ENCODE results near the gene FRG2. TPM values are rescaled to one million over a fixed set of nuclear protein-coding genes. Genes with fewer than 3 reads are reported as not detected.
"Not testable (repeated sequence)": the region's sequence is repeated elsewhere in the genome, so short reads cannot be mapped to it uniquely, and the experiment has no call there.

FRG2 gene
- 0.18 TPM in 1 of 2 replicates, not detected in the other for total RNA-seq (2014; rRNA removed; shearing (Covaris generic))

DNA sequence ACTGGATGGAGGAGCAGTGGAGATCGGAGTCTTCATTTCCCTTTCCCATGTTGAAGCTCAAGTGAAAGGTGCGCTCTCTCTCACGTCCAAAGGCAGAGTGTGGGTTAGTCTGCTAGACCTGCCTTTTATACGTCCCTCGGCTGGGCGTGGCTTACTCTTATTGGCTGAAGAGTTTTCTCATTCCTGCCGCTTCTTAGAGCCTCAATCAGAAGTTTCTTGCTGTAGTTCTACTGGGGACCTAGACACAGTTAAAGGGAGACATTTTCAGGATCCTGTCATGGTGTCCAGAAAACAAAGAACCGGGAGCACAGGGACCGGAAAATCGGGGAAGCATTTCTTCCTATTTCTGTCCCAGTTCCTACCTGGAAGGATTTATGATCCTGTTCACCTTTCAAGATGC is at the start of gene FRG2:
Gene FRG2 (minus strand): TSS at position 101 of the 400 bp plus-strand sequence. CDS start 52 bp downstream, at position 49.
- peaks cover 14% of the 10 kb centered on the region for H3K27me3 ChIP-seq (ENCODE audit: control insufficient read depth, insufficient read depth, low read length)
- DNase-seq; H3K36me3 ChIP-seq (replicated peaks; ENCODE audit: control insufficient read depth, insufficient read depth, low read length); H3K4me3 ChIP-seq (ENCODE audit: insufficient read depth, low read depth, low read length): not testable (repeated sequence)

DNA sequence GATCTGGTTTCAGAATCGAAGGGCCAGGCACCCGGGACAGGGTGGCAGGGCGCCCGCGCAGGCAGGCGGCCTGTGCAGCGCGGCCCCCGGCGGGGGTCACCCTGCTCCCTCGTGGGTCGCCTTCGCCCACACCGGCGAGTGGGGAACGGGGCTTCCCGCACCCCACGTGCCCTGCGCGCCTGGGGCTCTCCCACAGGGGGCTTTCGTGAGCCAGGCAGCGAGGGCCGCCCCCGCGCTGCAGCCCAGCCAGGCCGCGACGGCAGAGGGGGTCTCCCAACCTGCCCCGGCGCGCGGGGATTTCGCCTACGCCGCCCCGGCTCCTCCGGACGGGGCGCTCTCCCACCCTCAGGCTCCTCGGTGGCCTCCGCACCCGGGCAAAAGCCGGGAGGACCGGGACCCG is 41.3 kb upstream of the FRG2 start:
- DNase-seq; H3K27me3 ChIP-seq (ENCODE audit: control insufficient read depth, insufficient read depth, low read length); H3K36me3 ChIP-seq (replicated peaks; ENCODE audit: control insufficient read depth, insufficient read depth, low read length); H3K4me3 ChIP-seq (ENCODE audit: insufficient read depth, low read depth, low read length): not testable (repeated sequence)

DNA sequence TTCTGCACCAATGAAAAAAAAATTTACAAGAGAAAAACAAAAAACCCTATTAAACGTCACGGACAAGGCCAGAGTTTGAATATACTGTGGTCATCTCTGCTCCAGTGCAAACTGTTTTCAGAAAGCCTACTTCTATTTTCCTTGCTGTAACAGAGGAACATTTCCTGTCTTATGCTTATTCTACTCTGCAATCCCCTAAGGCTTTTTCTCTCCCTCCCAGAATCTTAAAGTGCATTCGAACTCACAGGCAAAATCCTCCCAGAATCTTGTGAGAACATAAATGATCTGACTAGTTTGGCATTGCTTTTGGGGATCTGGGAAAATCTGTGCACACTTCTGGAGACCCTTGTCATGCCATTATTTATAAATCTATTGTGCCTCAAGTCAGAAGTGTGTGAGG is 37.7 kb upstream of the FRG2 start:
- not testable (repeated sequence) for H3K27me3 ChIP-seq (ENCODE audit: control insufficient read depth, insufficient read depth, low read length); H3K4me3 ChIP-seq (ENCODE audit: insufficient read depth, low read depth, low read length); H3K36me3 ChIP-seq (replicated peaks; ENCODE audit: control insufficient read depth, insufficient read depth, low read length); DNase-seq

DNA sequence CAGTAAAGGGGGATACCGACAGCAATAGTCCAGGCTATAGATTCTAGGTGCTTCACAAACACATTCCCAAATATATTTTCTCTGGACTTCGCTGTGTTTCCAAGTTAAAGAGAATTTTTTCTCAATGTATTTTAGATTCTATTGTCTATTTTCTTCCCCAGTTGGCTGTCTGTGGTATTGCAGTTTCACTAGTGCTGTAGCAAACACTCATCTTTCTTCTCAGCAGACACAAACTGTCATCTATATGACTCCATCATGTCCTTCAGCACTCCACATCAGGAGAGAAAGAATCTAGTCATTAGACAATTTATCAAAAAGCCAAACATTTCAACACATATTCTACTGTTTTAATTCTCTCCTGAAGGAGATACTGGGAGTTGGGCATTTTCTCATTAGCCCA is 37.3 kb upstream of the FRG2 start, which contains the start of gene DBET:
Gene DBET (plus strand): TSS at position 161 of the 400 bp plus-strand sequence.
- not testable (repeated sequence) for H3K4me3 ChIP-seq (ENCODE audit: insufficient read depth, low read depth, low read length); DNase-seq; H3K36me3 ChIP-seq (replicated peaks; ENCODE audit: control insufficient read depth, insufficient read depth, low read length); H3K27me3 ChIP-seq (ENCODE audit: control insufficient read depth, insufficient read depth, low read length)

DNA sequence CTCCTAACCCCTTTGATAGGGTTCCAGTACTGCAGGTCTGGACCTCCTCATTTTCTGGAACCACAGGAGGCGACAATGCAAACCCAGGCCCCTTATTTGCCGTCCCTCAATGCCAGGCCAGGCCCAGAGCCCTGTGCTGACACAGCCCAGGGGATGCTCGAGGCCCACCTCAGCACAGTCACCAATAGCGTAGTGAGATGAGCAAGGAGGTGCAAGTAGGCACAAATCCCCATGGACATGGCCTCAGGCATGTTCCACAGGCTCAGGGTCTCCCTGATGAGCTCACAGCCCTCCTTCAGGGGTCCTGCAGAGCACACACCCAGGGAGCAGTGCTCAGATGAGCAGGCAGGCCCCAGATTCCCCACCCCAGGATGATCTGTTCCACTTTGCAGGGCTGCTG is 31.9 kb upstream of the FRG2 start:
- H3K36me3 ChIP-seq (replicated peaks; ENCODE audit: control insufficient read depth, insufficient read depth, low read length); H3K27me3 ChIP-seq (ENCODE audit: control insufficient read depth, insufficient read depth, low read length); DNase-seq; H3K4me3 ChIP-seq (ENCODE audit: insufficient read depth, low read depth, low read length): not testable (repeated sequence)

DNA sequence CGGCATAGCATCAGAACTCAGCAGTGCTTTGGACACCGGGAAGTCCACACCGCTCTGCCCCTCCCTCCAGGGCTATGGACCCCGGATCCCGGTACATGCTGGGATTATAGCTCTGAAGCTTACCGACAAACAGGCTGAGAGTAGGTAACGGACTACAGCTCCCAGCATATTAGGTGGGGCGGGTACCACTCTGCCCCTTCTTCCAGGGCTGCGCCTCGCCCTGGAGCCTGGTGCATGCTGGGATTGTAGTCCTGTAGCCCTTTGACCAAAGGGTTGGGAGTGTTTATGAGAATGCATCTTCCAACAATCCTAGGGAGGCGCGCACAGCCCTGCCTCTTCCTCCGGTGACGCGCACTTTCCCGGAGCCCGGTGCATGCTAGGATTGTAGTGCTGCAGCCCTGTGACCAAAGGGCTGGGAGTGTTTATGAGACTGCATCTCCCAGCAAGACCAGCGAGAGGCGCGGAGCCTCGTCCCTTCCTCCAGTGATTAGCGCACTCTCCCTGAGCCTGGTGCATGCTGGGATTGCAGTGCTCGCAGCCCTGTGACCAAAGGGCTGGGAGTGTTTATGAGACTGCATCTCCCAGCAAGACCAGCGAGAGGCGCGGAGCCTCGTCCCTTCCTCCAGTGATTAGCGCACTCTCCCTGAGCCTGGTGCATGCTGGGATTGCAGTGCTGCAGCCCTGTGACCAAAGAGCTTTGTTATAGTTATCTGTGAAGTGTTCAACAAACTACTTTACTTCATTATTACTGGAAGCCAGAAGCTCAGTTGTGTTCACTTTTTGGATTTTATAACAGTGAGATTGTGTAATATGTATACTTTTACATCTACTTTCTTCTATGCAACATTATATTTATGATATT is 22.6 kb upstream of the FRG2 start:
- not testable (repeated sequence) for H3K27me3 ChIP-seq (ENCODE audit: control insufficient read depth, insufficient read depth, low read length); DNase-seq

DNA sequence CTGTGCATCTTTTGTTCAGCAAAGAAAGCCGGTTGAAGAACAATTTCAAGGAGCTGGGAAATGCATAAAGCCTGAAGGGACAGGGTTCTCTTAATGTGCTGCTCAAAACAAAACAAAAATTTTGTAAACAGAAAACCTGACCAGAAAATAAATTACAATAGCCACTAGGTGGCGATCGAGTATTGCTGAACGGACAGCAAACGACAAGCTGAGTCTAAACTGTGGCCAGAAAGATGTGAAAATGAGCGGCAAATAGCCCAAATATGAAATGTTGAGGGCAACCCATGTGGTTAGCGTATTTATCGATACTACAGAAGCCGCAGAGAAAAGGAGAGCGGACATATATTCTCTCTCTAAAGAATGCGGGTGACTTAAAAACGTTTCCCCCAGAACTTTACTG is 20.6 kb upstream of the FRG2 start:
- H3K36me3 ChIP-seq (replicated peaks; ENCODE audit: control insufficient read depth, insufficient read depth, low read length); H3K27me3 ChIP-seq (ENCODE audit: control insufficient read depth, insufficient read depth, low read length); DNase-seq; H3K4me3 ChIP-seq (ENCODE audit: insufficient read depth, low read depth, low read length): not testable (repeated sequence)

More for the DNA sequence above, 22.6 kb upstream of the FRG2 start:
- H3K36me3 ChIP-seq (replicated peaks; ENCODE audit: control insufficient read depth, insufficient read depth, low read length); H3K4me3 ChIP-seq (ENCODE audit: insufficient read depth, low read depth, low read length): not testable (repeated sequence)

DNA sequence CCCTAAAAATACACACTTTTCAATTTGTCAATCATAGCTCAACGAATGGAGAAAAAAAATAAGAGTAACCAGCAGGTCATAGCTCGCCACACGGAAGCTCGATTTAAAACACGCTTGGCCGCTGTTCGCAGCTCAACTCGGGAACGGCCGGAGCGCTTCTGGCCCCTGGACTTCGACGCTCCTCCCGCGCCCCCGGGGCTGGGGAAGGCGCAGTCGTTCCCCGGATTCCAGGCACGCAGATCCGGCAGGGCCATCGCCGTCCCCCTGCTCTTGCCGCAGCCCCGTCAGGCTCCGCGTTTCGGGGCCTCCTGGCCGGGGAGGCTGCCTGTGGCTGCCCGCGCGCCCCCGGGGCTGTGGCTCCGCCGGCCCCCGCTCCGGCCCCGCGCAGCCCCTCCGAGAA is 13.8 kb upstream of the FRG2 start:
- H3K27me3 ChIP-seq (ENCODE audit: control insufficient read depth, insufficient read depth, low read length); H3K36me3 ChIP-seq (replicated peaks; ENCODE audit: control insufficient read depth, insufficient read depth, low read length): not testable (repeated sequence)

DNA sequence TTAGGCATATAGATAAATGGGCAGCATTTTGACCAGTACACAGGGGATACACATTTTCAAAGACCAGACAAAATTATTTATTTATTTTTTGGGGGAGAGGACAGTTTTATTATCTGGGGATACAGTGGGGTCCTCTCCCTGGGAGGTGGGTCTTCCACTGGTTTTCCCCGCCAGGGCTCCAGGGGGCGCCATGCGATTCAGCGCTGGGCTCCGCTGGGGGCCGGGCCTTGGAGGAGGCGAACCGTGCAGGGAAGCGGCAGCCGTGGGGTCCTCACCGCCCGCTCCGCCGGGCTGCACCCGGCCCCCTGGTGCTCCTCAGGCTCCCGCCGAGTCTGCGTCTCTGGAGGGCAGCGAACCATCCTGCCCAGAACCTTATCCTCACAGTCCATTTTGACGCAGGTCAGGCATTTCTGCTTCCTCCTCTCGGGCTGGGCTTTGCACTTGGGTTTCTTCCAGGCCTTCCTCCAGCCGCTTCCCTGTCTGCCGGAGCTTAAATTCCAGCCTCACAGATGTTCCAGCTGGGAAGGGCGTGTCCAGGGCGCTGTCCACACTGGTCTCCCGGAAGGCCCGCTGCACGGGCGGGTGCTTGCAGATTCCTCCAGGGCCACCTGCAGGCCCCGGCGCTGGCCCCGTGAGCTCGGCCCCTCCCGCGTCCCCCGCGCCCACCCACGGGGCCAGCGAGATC is 10.8 kb upstream of the FRG2 start:
- not testable (repeated sequence) for H3K27me3 ChIP-seq (ENCODE audit: control insufficient read depth, insufficient read depth, low read length); H3K36me3 ChIP-seq (replicated peaks; ENCODE audit: control insufficient read depth, insufficient read depth, low read length); H3K4me3 ChIP-seq (ENCODE audit: insufficient read depth, low read depth, low read length); DNase-seq

More for the DNA sequence above, 13.8 kb upstream of the FRG2 start:
- not testable (repeated sequence) for H3K4me3 ChIP-seq (ENCODE audit: insufficient read depth, low read depth, low read length); DNase-seq

DNA sequence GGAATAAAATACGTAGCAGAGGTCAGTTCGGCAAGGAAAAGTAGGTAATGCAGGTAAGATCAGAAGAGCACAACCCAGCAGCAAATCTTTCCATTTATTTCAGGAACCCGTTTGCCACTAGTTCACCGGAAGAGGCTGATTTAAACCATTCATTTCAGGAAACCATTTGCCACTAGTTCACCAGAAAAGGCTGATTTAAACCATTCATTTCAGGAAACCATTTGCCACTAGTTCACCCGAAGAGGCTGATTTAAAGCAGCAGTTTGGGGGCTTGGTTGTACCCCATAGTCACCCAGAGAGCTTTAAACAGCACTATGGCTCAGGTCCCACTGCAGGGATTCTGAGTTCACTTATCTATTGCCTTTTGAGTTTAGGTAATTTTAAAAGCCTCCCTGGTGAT is 4.2 kb upstream of the FRG2 start:
- H3K36me3 ChIP-seq (replicated peaks; ENCODE audit: control insufficient read depth, insufficient read depth, low read length); DNase-seq; H3K4me3 ChIP-seq (ENCODE audit: insufficient read depth, low read depth, low read length); H3K27me3 ChIP-seq (ENCODE audit: control insufficient read depth, insufficient read depth, low read length): not testable (repeated sequence)

DNA sequence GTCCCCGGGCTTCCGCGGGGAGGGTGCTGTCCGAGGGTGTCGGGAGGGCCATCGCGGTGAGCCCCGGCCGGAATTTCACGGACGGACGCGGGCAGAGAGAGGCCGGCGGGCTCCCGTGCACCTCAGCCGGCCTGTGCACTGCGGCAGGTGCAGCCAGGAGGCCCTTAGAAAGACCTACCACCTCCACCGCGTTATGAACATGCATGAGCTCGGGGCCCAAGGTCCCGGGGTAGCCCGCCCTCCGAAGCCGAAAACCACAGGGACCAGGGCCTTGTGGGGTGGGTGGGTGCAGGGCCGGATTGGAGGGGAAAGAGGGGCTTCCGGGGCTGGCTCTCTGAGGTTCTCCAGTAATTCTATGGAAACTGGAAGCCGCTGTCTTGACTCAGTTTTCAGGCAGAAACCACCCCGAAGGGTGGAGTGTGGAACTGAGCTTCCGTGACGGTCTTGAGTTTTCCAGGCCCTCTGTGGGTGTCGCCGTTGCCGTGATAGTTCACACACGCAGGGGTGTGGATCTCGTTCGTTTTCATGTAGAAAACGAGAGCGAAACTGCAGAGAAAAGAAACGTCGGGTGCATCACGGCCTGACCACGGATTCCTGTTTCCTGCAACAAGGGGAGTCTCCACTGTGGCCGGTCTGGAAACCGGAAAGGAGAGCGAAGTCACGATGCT is 4.3 kb downstream of the FRG2 start:
- not testable (repeated sequence) for H3K4me3 ChIP-seq (ENCODE audit: insufficient read depth, low read depth, low read length); H3K36me3 ChIP-seq (replicated peaks; ENCODE audit: control insufficient read depth, insufficient read depth, low read length)
- DNase-seq: peak; percentile 26
- peaks cover 54% of the 10 kb centered on the region for H3K27me3 ChIP-seq (ENCODE audit: control insufficient read depth, insufficient read depth, low read length)

DNA sequence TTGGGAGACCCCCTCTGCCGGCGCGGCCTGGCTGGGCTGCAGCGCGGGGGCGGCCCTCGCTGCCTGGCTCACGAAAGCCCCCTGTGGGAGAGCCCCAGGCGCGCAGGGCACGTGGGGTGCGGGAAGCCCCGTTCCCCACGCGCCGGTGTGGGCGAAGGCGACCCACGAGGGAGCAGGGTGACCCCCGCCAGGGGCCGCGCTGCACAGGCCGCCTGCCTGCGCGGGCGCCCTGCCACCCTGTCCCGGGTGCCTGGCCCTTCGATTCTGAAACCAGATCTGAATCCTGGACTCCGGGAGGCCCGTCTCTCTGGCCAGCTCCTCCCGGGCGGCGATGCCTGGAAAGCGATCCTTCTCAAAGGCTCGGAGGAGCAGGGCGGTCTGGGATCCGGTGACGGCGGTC is 5.1 kb downstream of the FRG2 start:
- not testable (repeated sequence) for DNase-seq; H3K36me3 ChIP-seq (replicated peaks; ENCODE audit: control insufficient read depth, insufficient read depth, low read length); H3K4me3 ChIP-seq (ENCODE audit: insufficient read depth, low read depth, low read length)
- peaks cover 62% of the 10 kb centered on the region for H3K27me3 ChIP-seq (ENCODE audit: control insufficient read depth, insufficient read depth, low read length)

DNA sequence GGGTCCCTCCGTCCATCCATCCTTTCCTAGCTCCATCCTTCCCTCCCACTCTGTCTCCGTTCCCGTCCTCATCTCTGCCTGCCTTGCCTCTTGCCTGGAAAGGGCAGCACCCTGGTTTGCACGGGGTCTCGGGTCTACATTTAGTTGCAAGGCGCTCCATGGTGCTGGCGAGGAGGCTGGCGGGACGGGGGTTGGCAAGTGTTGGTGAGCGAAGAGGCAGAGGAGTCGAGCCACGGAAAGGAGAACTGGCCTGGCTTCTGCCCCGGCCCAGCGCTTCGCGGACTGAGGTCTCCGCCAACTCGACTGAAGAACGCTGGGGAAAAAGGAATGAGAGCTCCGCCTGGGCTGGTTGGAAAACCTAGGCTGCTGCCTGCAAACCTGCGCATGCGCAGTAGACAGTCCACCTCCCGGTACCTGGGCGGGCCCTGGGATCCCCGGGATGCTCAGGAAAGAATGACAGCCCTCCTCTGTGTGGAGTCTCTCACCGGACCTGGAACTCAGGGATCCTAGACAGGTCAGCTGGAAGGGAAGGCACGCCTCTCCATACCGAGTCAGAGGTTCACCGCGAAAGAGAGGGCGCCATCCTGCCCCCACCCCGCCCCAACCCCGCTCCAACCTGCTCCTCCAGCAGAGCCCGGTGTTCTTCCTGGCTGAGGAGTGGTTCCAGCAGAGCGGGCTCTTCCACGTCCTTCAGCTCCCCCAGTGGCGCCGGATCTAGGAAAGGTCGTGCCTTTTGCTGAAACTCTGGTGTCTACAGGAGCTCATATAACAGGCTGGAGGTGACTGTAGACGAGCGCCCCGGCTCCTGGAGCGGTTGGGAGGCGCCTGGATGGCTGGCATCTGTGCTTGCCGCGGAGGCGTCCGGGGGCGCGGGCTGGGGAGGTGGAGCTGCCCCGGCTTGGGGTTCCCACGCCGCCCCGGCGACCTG is 6.0 kb downstream of the FRG2 start:
- Histone ChIP-seq H3K27me3 (ENCODE audit: control insufficient read depth, insufficient read depth, low read length) (peaks cover 71% of the 10 kb centered on the region), H3K36me3 (replicated peaks; ENCODE audit: control insufficient read depth, insufficient read depth, low read length) (no peaks in the 10 kb centered on the region), H3K4me3 (ENCODE audit: insufficient read depth, low read depth, low read length) (peak overlapping the region; percentile 42)
- peak; percentile 94 for DNase-seq

Measured in H7 (cell line).